T47D (cell line): ENCODE results near the gene SEC16B.

Source experiments
- DNase-seq, 2 experiments: peaks; one replicate each; pipeline versions ENCODE4 v3.0.0 to v3.0.0-alpha.2; 2011 to 2012; ENCODE audit warnings: low read depth in 1 of 2, low spot score in 1 of 2
- JUND ChIP-seq: IDR thresholded peaks from 2 replicates; pipeline ENCODE4 v1.6.1; 2012; ENCODE audit warnings: low read depth
- in situ Hi-C: cut with HindIII; loops from 2 replicates; pipeline ENCODE4 v1.10.0; 2016; ENCODE audit warnings: low sequenced_read_pairs, low pct_unique_long_range_greater_than_20kb

Gene SEC16B

GRCh38 chr1:177912991-177913390 lies 56.9 kb downstream of the SEC16B start:
- TF ChIP-seq JUND: no peak
- in situ Hi-C loops: no loop called here
- peak in 1 of 2 experiments; percentile 36 for DNase-seq

- TF ChIP-seq JUND: no peak
- in situ Hi-C loops: no loop called here
These were observed 60.4 kb downstream of the SEC16B start for GRCh38 chr1:177909416-177909815.

GRCh38 chr1:177907000-177907399 lies 62.9 kb downstream of the SEC16B start:
- TF ChIP-seq JUND: no peak
- in situ Hi-C loops: no loop called here
- DNase-seq: no peak

More at GRCh38 chr1:177909416-177909815, 60.4 kb downstream of the SEC16B start:
- DNase-seq: no peak

- no peak for TF ChIP-seq JUND
- DNase-seq: no peak
- in situ Hi-C loops: no loop called here
These were observed 64.2 kb downstream of the SEC16B start for GRCh38 chr1:177905686-177906085.

- DNase-seq: no peak
- in situ Hi-C loops: no loop called here
- TF ChIP-seq JUND: no peak
These were observed 67.6 kb downstream of the SEC16B start for GRCh38 chr1:177902266-177902665.

- no peak for DNase-seq
- TF ChIP-seq JUND: no peak
- in situ Hi-C loops: no loop called here
These were observed 71.7 kb downstream of the SEC16B start for GRCh38 chr1:177897998-177898654.

GRCh38 chr1:177897281-177897997 lies 72.4 kb downstream of the SEC16B start:
- in situ Hi-C loops: no loop called here
- TF ChIP-seq JUND: no peak

More at GRCh38 chr1:177897281-177897997, 72.4 kb downstream of the SEC16B start:
- no peak for DNase-seq
